GM21717 (cell line): Measurements from ENCODE around the gene SVIL.
"Not testable (repeated sequence)": the region's sequence is repeated elsewhere in the genome, so short reads cannot be mapped to it uniquely, and the experiment has no call there.

Experiments
- ATAC-seq: cut with Tn5 transposase; IDR thresholded peaks from one replicate; pipeline ENCODE4 v1.9.1; 2021; ENCODE audit warnings: mild to moderate bottlenecking, moderate library complexity; ENCODE audit not compliant: unreplicated experiment

The SVIL gene

DNA sequence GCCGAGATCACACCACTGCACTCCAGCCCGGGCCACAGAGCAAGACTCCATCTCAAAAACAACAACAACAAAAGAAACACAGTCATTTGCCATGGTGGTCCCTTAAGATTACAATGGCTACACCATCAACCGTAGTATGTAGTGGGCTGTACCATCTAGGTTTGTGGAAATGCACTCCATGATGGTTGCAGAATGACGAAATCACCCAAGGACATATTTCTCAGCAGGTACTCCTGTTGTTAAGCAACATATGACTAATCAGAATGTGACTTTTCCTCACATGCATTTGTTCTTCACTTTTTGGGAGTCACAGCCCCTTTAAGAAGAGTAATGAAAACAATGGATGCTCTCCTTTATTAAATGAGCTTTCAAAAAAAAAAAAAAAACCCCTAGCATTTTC, 11.0 kb downstream of the SVIL start:
- ATAC-seq: no peak

- no peak for ATAC-seq
Measured at GRCh38 chr10:29622382-29622922, 12.3 kb downstream of the SVIL start.

DNA sequence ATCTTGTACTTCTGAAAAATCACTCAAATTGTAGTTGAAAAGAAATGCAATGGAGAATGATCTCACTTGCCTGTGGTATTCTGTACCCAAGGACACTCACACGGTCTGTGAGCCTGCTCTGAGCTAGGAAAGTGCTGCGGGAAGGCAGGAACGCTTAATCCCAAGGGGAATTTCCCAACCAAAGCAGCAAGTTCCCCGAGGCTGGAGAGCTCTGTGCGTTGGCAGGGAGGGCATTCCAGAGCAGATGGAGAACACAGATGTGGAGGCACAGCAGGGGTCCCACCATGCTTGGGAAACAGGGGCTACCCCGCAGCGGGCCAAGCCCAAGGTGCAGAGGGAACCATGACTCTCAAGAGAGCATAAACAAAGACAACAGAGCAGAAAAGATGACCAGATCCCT, 13.6 kb downstream of the SVIL start:
- no peak for ATAC-seq

DNA sequence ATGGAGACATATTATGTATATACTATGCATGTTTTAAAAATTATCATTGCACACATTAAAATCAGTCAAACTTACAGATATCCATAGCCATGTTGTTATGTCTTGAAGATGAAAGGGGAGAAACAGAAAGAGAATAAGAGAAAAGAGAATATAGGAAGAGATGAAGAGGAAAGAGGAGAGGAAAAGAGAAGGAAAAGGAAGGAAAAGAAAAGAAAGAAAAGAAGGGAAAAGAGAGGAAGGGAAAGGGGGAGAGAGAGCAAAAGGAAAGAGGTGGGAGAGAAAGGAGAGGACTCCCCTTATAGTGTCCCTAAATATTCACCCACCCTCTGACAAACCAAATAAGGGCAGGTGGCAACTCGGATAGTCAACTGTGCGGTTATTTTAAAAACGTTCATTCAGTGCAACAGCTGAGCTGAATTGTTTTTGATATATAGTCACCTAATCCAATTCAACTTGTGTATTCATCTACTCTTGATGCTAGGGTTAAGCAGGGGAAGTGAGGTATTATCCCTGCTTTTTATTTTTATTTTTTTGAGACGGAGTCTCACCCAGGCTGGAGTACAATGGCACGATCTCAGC, 14.6 kb downstream of the SVIL start:
- ATAC-seq: no peak

DNA sequence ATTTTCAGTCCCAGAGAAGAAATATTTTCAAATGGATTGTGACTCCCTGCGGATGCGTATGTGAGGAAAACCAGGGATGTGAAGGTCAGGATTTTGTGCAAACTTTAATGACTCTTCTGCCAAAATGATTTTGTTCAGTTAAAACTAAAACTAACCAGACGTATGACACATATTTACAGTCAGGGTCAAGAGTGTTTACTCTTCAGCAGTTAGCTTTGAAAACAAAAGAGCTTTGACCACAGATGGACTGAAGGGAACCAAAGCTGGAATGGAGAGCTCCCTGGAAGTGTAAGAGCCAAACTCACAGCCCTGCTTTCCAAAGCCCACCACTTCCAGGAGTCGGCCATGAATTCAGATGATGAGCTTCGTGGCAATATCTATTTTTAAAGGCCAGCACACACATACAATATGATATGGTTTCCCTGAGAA, 15.5 kb downstream of the SVIL start:
- no peak for ATAC-seq

- no peak for ATAC-seq
Measured at GRCh38 chr10:29618341-29619171, 16.2 kb downstream of the SVIL start.

- ATAC-seq: no peak
Measured at GRCh38 chr10:29617880-29618340, 16.9 kb downstream of the SVIL start.

DNA sequence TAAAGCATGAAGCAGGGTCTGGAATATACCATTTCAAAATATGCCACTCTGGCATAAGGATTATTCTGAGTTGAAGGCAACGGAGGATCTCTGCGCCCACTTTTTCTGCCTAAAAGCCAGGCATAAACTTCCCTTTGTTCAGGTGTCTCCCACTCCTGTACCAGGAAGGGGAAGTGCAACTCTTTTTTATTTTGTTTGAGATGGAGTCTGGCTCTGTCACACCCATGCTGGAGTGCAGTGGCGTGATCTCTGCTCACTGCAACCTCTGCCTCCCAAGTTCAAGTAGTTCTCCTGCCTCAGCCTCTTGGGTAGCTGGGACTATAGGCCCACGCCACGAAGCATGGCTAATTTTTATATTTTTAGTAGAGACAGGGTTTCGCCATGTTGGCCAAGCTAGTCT, 18.2 kb downstream of the SVIL start:
- ATAC-seq: no peak

- ATAC-seq: no peak
Measured at GRCh38 chr10:29615195-29615594, 19.6 kb downstream of the SVIL start.

DNA sequence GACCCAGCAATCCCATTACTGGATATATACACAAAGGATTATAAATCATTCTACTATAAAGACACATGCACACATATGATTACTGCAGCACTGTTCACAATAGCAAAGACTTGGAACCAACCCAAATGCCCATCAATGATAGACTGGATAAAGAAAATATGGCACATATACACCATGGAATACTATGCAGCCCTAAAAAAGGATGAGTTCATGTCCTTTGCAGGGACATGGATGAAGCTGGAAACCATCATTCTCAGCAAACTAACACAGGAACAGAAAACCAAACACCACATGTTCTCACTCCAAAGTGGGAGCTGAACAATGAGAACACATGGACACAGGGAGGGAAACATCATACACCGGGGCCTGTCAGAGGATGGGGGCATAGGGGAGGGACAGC, 20.5 kb downstream of the SVIL start:
- ATAC-seq: not testable (repeated sequence)

- ATAC-seq: no peak
Measured at GRCh38 chr10:29613791-29614190, 21.0 kb downstream of the SVIL start.

- no peak for ATAC-seq
Measured at GRCh38 chr10:29613196-29613595, 21.6 kb downstream of the SVIL start.

- ATAC-seq: no peak
Measured at GRCh38 chr10:29612657-29613056, 22.1 kb downstream of the SVIL start.

DNA sequence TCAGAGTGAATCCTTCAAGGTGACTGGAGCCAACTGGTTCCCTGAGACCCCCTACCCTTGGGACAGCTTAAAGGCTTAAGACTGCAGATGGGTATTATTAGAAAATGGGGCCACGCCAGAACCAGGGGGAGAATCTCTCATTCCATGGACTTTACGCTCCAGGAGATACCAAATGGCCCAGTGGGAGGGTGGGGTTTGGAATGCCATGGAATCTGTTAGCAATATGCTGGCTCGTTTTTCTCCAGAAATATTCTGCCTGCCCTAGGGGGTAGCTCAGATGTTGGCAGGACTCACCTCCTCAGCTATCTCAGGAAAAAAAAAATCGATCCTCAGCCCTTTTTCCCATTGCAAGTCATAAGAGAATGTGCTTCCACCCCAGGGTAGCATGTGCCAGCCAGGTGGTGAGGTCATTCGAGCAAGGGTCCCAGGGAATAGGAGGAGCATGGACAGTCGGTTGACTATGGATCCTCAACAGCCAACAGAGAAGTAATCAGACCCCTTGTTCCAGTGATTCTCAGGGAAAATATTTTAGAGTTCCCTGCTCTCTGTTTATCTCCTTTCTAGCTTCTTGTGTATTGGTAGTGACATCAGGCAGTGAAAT, 22.9 kb downstream of the SVIL start:
- no peak for ATAC-seq

DNA sequence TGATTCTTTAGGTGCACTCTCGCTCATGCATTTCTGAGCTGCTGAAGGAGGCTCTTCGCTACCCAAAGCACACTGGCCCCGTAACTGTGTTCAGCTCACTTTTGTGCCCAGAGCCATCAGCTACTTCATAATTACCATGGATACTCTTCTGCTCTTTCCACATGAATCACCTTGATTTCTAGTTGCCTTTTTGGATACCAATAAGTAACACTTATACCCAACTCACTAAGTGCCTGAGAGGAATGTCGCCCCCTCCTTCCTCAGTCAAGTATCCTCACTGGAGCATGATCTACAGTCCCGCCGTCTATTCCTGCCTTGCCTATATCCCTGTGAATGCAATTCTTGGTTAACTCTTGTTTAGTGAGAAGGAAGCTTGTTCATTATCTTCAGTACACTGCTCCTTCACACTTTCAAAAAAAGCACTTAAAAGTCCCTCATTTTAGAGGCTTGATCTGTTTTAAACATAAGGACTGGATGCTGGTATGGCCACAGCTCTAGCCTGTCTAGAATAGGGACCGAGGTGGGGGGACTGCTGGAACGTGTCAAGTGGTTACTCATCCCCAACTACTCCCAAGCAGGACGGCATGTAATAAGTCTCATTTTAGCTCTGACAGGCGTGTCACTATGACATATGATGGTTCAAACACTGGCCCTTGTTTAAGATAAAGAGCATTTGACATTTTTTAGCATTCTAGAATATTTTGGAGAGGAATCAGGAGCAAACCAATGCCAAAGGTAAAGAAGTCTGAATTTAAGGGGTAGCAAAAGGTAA, 23.7 kb downstream of the SVIL start:
- no peak for ATAC-seq

GRCh38 chr10:29610331-29610730, 24.4 kb downstream of the SVIL start:
- ATAC-seq: not testable (repeated sequence)

GRCh38 chr10:29609696-29610095, 25.1 kb downstream of the SVIL start:
- ATAC-seq: no peak

GRCh38 chr10:29608476-29609301, 26.1 kb downstream of the SVIL start:
- ATAC-seq: no peak

DNA sequence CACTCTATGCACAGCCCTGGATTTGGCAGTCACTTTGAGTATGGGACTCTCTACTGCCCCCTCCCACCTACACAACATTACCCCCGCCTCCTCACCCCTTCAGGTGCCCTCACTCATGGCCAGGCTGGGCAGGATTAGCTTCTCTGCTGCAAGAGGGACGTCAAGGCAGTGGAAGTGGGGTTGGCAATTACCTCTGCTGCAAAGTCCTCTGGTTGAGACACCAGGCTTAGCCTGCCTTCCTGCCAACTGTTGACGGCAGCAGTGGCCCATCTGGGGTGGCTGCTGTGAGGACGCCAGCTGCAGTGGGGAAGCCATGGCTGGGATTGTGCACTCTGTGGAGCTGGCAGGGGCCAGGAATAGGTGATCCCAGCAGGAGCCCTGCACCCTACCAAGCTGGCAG, 26.7 kb downstream of the SVIL start:
- no peak for ATAC-seq

DNA sequence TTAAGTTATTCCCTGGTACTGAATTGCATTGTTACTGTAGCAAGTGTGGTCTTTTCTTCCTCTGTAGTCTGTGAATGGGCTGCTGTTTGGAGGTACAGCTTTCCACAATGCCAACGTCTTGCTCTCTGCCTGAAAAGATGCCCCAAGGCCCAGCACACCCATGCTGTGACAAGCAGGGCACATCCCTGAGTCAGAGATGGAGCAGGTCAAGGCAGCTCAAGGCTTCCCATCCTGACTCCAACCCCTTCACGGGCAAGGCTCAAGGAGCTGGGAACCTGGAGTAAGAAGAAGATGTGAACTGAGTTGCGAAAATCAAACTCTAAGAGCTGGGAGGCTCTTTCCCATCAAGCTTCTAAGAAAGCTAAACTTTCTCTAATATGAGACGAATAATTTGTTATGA, 27.2 kb downstream of the SVIL start:
- no peak for ATAC-seq
